ENCODE measurements around the gene CCDC87.
A peak's percentile ranks its signal among the peaks of the same experiment; 100 is the strongest.
"Not testable (repeated sequence)": the region's sequence is repeated elsewhere in the genome, so short reads cannot be mapped to it uniquely, and the experiment has no call there.

CCDC87 gene

GRCh38 chr11:66592457-66593302 is at the start of gene CCDC87, which contains the start of gene CCS:
TSS of gene CCDC87 (minus strand) at chr11:66593063. CDS start at chr11:66593015, 48 bp downstream.
TSS of gene CCS (plus strand) at chr11:66593185. CDS start at chr11:66593262, 77 bp downstream.
- peak; percentile 95 for DNase-seq (ENCODE audit: low spot score)

GRCh38 chr11:66641834-66642233 is 49.0 kb upstream of the CCDC87 start:
- DNase-seq (ENCODE audit: low spot score) = no peak

- DNase-seq (ENCODE audit: low spot score) = not testable (repeated sequence)
These were observed 47.0 kb upstream of the CCDC87 start for GRCh38 chr11:66639814-66640340.

GRCh38 chr11:66639066-66639813 is 46.4 kb upstream of the CCDC87 start:
- peak; percentile 52 for DNase-seq (ENCODE audit: low spot score)

- DNase-seq (ENCODE audit: low spot score) = peak; percentile 100
These were observed 45.6 kb upstream of the CCDC87 start, which contains the start of gene RBM4 for GRCh38 chr11:66638177-66639065. TSS of gene RBM4 (plus strand) at chr11:66638703. CDS start at chr11:66639712, 1,009 bp downstream.

- DNase-seq (ENCODE audit: low spot score) = peak; percentile 69
These were observed 44.8 kb upstream of the CCDC87 start for GRCh38 chr11:66637557-66638176.

- peak; percentile 65 for DNase-seq (ENCODE audit: low spot score)
These were observed 43.5 kb upstream of the CCDC87 start for GRCh38 chr11:66636411-66636810.

- no peak for DNase-seq (ENCODE audit: low spot score)
These were observed 40.1 kb upstream of the CCDC87 start for GRCh38 chr11:66632952-66633351.

GRCh38 chr11:66631883-66632282 is 39.0 kb upstream of the CCDC87 start:
- DNase-seq (ENCODE audit: low spot score) = no peak

- no peak for DNase-seq (ENCODE audit: low spot score)
These were observed 36.5 kb upstream of the CCDC87 start for GRCh38 chr11:66629356-66629755.

GRCh38 chr11:66628061-66628603 is 35.3 kb upstream of the CCDC87 start:
- no peak for DNase-seq (ENCODE audit: low spot score)

- DNase-seq (ENCODE audit: low spot score) = no peak
These were observed 34.1 kb upstream of the CCDC87 start for GRCh38 chr11:66626926-66627325.

GRCh38 chr11:66626382-66626781 is 33.5 kb upstream of the CCDC87 start:
- no peak for DNase-seq (ENCODE audit: low spot score)

GRCh38 chr11:66625752-66626149 is 32.9 kb upstream of the CCDC87 start:
- DNase-seq (ENCODE audit: low spot score) = no peak

GRCh38 chr11:66625041-66625751 is 32.3 kb upstream of the CCDC87 start:
- peak; percentile 76 for DNase-seq (ENCODE audit: low spot score)

GRCh38 chr11:66624450-66624849 is 31.6 kb upstream of the CCDC87 start:
- no peak for DNase-seq (ENCODE audit: low spot score)

- no peak for DNase-seq (ENCODE audit: low spot score)
These were observed 26.3 kb upstream of the CCDC87 start for GRCh38 chr11:66619080-66619554.

- no peak for DNase-seq (ENCODE audit: low spot score)
These were observed 24.4 kb upstream of the CCDC87 start for GRCh38 chr11:66617155-66617834.

GRCh38 chr11:66616379-66617154 is 23.7 kb upstream of the CCDC87 start, which contains the start of gene RBM14:
TSS of gene RBM14 (plus strand) at chr11:66616630. CDS start at chr11:66616721, 91 bp downstream.
- DNase-seq (ENCODE audit: low spot score) = peak; percentile 99

All from cerebellar cortex (tissue), 1 donor.